ENCODE data around the gene MTHFR. TPM values are rescaled to one million over a fixed set of nuclear protein-coding genes. Genes with fewer than 3 reads are reported as not detected.

Gene MTHFR
- total and polyA plus RNA-seq, 2 of the 8 experiments (the other 6 are each of a cell fraction or from before 2014, with no cell fraction given): 8.7 to 18.5 TPM

DNA sequence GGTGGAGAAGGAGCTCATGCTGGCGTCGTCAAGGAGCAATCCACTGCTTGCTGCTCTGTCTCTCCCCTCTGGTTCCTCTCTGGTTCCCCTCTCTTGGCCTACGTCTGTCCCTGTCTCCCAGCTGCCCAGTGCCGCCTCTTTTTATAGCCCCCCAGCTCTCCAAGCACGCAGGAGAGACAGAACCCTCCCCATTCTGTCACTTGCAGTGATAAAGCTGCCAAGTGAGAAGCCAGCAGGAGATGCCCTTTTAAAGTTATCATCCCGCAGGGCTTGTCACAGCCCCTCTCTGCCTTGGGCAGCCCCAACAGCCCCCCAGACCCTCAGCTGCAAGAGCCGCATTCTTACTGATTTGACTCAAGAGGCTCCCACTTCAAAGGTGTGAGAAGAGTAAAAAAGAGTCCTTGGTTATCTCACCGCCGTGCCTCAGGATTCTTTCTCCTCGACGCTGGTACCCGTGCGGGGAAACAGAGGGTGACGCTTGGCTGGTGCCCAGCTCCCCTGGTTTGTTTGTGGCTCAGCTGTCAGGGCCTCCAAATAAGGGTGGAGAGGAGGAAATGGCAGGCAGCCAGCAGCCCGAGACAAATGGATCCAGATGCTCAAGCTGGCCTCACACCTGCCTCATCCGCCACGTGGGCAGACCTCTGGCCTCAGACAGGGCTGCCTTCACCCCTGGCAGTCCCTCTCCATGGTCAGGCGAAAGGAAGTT lies 42.1 kb upstream of the MTHFR start, which contains the start of gene NPPA (continued):
- TF ChIP-seq, protein P1, sequence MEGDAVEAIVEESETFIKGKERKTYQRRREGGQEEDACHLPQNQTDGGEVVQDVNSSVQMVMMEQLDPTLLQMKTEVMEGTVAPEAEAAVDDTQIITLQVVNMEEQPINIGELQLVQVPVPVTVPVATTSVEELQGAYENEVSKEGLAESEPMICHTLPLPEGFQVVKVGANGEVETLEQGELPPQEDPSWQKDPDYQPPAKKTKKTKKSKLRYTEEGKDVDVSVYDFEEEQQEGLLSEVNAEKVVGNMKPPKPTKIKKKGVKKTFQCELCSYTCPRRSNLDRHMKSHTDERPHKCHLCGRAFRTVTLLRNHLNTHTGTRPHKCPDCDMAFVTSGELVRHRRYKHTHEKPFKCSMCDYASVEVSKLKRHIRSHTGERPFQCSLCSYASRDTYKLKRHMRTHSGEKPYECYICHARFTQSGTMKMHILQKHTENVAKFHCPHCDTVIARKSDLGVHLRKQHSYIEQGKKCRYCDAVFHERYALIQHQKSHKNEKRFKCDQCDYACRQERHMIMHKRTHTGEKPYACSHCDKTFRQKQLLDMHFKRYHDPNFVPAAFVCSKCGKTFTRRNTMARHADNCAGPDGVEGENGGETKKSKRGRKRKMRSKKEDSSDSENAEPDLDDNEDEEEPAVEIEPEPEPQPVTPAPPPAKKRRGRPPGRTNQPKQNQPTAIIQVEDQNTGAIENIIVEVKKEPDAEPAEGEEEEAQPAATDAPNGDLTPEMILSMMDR (IDR thresholded peaks at IDR 0.05; ENCODE audit: control extremely low read depth in 1 of 3, insufficient read depth in 1 of 3, low read depth in 1 of 3, low read length in 3 of 3): no peak
- TF ChIP-seq, protein P2, sequence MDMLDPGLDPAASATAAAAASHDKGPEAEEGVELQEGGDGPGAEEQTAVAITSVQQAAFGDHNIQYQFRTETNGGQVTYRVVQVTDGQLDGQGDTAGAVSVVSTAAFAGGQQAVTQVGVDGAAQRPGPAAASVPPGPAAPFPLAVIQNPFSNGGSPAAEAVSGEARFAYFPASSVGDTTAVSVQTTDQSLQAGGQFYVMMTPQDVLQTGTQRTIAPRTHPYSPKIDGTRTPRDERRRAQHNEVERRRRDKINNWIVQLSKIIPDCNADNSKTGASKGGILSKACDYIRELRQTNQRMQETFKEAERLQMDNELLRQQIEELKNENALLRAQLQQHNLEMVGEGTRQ (IDR thresholded peaks at IDR 0.05; ENCODE audit: low read length): no peak
- TF ChIP-seq, protein P3, sequence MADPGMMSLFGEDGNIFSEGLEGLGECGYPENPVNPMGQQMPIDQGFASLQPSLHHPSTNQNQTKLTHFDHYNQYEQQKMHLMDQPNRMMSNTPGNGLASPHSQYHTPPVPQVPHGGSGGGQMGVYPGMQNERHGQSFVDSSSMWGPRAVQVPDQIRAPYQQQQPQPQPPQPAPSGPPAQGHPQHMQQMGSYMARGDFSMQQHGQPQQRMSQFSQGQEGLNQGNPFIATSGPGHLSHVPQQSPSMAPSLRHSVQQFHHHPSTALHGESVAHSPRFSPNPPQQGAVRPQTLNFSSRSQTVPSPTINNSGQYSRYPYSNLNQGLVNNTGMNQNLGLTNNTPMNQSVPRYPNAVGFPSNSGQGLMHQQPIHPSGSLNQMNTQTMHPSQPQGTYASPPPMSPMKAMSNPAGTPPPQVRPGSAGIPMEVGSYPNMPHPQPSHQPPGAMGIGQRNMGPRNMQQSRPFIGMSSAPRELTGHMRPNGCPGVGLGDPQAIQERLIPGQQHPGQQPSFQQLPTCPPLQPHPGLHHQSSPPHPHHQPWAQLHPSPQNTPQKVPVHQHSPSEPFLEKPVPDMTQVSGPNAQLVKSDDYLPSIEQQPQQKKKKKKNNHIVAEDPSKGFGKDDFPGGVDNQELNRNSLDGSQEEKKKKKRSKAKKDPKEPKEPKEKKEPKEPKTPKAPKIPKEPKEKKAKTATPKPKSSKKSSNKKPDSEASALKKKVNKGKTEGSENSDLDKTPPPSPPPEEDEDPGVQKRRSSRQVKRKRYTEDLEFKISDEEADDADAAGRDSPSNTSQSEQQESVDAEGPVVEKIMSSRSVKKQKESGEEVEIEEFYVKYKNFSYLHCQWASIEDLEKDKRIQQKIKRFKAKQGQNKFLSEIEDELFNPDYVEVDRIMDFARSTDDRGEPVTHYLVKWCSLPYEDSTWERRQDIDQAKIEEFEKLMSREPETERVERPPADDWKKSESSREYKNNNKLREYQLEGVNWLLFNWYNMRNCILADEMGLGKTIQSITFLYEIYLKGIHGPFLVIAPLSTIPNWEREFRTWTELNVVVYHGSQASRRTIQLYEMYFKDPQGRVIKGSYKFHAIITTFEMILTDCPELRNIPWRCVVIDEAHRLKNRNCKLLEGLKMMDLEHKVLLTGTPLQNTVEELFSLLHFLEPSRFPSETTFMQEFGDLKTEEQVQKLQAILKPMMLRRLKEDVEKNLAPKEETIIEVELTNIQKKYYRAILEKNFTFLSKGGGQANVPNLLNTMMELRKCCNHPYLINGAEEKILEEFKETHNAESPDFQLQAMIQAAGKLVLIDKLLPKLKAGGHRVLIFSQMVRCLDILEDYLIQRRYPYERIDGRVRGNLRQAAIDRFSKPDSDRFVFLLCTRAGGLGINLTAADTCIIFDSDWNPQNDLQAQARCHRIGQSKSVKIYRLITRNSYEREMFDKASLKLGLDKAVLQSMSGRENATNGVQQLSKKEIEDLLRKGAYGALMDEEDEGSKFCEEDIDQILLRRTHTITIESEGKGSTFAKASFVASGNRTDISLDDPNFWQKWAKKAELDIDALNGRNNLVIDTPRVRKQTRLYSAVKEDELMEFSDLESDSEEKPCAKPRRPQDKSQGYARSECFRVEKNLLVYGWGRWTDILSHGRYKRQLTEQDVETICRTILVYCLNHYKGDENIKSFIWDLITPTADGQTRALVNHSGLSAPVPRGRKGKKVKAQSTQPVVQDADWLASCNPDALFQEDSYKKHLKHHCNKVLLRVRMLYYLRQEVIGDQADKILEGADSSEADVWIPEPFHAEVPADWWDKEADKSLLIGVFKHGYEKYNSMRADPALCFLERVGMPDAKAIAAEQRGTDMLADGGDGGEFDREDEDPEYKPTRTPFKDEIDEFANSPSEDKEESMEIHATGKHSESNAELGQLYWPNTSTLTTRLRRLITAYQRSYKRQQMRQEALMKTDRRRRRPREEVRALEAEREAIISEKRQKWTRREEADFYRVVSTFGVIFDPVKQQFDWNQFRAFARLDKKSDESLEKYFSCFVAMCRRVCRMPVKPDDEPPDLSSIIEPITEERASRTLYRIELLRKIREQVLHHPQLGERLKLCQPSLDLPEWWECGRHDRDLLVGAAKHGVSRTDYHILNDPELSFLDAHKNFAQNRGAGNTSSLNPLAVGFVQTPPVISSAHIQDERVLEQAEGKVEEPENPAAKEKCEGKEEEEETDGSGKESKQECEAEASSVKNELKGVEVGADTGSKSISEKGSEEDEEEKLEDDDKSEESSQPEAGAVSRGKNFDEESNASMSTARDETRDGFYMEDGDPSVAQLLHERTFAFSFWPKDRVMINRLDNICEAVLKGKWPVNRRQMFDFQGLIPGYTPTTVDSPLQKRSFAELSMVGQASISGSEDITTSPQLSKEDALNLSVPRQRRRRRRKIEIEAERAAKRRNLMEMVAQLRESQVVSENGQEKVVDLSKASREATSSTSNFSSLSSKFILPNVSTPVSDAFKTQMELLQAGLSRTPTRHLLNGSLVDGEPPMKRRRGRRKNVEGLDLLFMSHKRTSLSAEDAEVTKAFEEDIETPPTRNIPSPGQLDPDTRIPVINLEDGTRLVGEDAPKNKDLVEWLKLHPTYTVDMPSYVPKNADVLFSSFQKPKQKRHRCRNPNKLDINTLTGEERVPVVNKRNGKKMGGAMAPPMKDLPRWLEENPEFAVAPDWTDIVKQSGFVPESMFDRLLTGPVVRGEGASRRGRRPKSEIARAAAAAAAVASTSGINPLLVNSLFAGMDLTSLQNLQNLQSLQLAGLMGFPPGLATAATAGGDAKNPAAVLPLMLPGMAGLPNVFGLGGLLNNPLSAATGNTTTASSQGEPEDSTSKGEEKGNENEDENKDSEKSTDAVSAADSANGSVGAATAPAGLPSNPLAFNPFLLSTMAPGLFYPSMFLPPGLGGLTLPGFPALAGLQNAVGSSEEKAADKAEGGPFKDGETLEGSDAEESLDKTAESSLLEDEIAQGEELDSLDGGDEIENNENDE (IDR thresholded peaks at IDR 0.05; ENCODE audit: insufficient replicate concordance, low read length): no peak
- no peak for TF ChIP-seq JUND (IDR thresholded peaks at IDR 0.05; ENCODE audit: low read length)
- TF ChIP-seq CREB1 (IDR thresholded peaks at IDR 0.05): no peak
- no peak for TF ChIP-seq HDAC6 (IDR thresholded peaks at IDR 0.05; ENCODE audit: low read depth, low read length)

Data from H1 (cell line).